SJSA1 (cell line): ENCODE results near the gene SYNDIG1. TPM values are rescaled to one million over a fixed set of nuclear protein-coding genes. Genes with fewer than 3 reads are reported as not detected.

Experiments used
- DNase-seq, 2 experiments: peaks; one replicate each; pipeline ENCODE4 v3.0.0-alpha.2; 2015 to 2020; ENCODE audit warnings: low spot score in 2 of 2, low read depth in 1 of 2
- H3K27ac ChIP-seq: fragments of 250-450 bp; sonication (Bioruptor Pico); 2 replicates; pipeline ENCODE4 v1.5.1; 2020; ENCODE audit warnings: mild to moderate bottlenecking, moderate library complexity
- H3K27me3 ChIP-seq: fragments of 250-450 bp; sonication (Bioruptor Pico); replicated peaks from 2 replicates; pipeline ENCODE4 v1.5.1; 2020; ENCODE audit warnings: mild to moderate bottlenecking, moderate library complexity
- H3K36me3 ChIP-seq: fragments of 250-450 bp; sonication (Bioruptor Pico); 2 replicates; pipeline ENCODE4 v1.5.1; 2020; ENCODE audit warnings: mild to moderate bottlenecking
- H3K4me1 ChIP-seq: fragments of 250-450 bp; sonication (Bioruptor Pico); replicated peaks from 2 replicates; pipeline ENCODE4 v1.6.1; 2021; ENCODE audit warnings: mild to moderate bottlenecking
- H3K4me3 ChIP-seq: fragments of 250-450 bp; sonication (Bioruptor Pico); 2 replicates; pipeline ENCODE4 v1.5.1; 2020; ENCODE audit warnings: mild to moderate bottlenecking
- H3K9me3 ChIP-seq: fragments of 250-450 bp; sonication (Bioruptor Pico); replicated peaks from 2 replicates; pipeline ENCODE4 v1.5.1; 2020; ENCODE audit warnings: mild to moderate bottlenecking
- total RNA-seq: library from RNA; depleted of rRNA; stranded (reverse); fragments of >200 nt; shearing (Covaris generic); gene quantifications from 2 replicates; pipeline ENCODE4 v1.2.3, GENCODE V29; 2014

Gene SYNDIG1
- total RNA-seq, 1 experiment from 2014 or later, result not detected

DNA sequence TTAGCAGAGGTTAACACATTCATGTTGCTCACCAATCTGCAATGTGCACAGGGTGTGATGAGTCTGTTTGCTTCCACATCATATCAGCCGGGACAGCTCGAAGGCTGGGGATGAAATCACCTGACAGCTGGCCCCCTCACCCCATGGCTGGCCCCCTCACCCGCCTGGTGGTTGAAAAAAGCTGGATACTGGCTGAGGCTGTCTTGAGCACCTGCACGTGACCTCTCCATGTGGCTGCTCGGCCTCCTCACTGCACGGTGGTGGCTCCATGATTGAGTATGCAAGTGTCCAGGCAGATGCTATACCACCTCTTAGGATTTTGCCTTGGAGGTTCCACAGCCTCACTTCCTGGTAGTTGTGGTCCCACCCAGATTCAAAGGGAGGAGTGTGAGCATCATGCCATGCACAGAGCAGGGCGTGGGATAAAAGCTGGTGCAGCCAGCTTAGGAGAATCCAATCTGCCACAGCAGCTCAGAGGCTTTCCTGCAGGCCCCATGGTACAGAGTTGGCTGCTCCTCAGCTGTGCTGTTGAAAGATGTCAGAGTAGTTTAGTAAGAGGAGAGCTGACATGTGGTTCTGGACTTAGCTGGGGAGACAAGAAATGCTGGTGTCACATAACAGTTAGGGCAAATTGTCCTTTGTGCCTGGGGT lies 29.6 kb upstream of the SYNDIG1 start:
- Histone ChIP-seq H3K4me1 (no peaks in the 10 kb centered on the region), H3K9me3 (no peaks in the 10 kb centered on the region), H3K4me3 (no peak overlapping the region), H3K36me3 (no peaks in the 10 kb centered on the region), H3K27ac (no peak overlapping the region), H3K27me3 (0 out of 2 replicates have a peak, but pooled peaks cover 3% of the 10 kb centered on the region)
- DNase-seq, result no peak

DNA sequence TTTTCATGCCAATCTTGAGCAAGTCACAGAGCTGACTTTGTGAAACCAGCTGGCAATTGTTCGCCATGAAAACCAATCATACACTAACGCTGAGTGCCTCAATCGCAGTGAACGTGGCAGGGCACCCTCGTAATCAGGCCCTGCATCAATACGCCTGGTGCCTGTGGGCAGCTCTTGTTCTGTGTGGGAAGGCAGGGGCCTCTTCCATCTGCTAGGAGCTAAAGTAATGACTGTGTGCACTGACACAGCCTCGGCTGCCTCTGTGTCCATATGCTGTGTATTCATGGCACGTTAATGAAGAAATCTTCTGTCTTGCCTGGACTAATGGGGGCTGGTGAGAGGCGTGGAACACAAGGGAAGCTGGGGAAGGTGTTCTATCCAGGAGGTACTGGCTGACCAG lies 27.8 kb upstream of the SYNDIG1 start:
- no peaks in the 10 kb centered on the region for H3K4me1 ChIP-seq
- no peaks in the 10 kb centered on the region for H3K9me3 ChIP-seq
- DNase-seq, result no peak
- no peak overlapping the region for H3K27ac ChIP-seq
- H3K27me3 ChIP-seq, result 0 out of 2 replicates have a peak, but pooled peaks cover 3% of the 10 kb centered on the region
- H3K36me3 ChIP-seq, result no peaks in the 10 kb centered on the region
- H3K4me3 ChIP-seq, result no peak overlapping the region

DNA sequence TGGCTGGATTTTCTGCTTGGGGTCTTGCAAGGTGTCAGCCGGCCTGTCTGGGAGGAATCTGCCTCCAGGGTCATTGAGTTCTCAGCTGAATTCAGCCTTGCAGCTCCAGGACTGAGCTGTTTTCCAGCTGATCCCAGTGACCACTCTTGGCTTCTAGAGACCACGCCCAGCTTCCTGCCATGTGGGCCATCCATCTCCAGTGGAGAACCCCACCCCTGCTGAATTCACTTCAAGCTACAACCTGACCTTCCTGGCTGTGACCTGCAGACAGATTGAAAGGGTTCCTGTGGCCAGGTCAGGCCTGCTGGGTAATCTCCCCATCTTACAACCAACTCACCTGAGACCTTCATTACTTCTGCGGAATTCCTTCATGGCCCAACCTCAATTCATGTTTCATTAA lies 26.5 kb upstream of the SYNDIG1 start:
- Histone ChIP-seq H3K9me3 (no peaks in the 10 kb centered on the region), H3K36me3 (no peaks in the 10 kb centered on the region), H3K27ac (no peak overlapping the region), H3K4me1 (no peaks in the 10 kb centered on the region), H3K4me3 (no peak overlapping the region), H3K27me3 (0 out of 2 replicates have a peak, but pooled peaks cover 3% of the 10 kb centered on the region)
- no peak for DNase-seq

DNA sequence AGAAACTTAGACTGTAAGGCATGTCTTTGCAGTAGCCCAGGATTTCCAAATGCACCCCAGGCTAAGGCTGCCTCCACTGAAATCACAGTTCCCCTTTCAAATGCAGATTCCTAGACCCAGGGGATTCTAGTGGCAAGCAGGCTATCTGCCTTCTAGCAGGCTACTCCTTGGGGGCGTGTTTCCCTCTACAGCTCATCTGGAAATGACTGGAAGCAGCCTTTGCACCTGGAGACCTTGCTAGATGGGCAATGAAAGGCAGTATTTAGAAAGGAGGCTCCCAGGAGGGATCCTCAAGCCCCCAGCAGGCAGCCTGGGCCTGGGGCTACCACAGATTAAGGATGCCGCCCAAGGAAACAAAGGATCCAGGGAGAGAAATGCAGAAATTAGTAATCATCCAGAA lies 26.0 kb upstream of the SYNDIG1 start:
- Histone ChIP-seq H3K36me3 (no peaks in the 10 kb centered on the region), H3K4me3 (no peak overlapping the region), H3K27ac (no peak overlapping the region), H3K9me3 (no peaks in the 10 kb centered on the region), H3K27me3 (0 out of 2 replicates have a peak, but pooled peaks cover under 1% of the 10 kb centered on the region), H3K4me1 (no peaks in the 10 kb centered on the region)
- no peak for DNase-seq

DNA sequence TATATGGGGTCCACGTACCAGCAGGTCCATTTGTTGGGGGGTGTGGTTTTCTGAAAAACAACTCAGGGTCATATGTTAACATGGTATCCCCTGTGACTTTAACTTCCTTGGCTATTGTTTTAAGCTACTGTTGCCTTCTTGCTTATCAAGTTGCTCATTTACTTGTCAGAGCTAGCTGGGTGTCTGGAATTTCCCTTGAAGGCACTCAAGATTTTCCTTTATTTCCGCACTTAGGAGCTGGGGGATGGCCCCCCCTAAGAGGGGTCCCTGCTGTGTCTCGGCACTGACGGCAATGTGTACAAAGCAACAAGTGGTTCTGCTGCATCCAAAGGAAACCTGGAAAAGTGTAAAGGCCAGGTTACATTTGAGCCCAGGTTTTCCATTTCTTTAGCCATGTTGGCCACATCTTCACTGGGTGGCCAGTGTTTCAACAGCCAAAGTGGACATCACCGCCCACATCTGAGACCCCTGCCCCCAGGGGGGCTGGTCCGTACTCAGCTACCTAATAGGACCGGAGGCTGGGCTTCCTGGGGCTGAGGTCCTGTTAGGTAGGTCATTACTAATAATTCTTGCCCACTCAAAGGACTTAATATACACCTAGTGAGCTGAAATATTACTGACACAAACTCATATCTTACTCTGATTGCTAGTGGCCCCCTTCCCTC lies 24.8 kb upstream of the SYNDIG1 start:
- H3K9me3 ChIP-seq, result no peaks in the 10 kb centered on the region
- no peak for DNase-seq

DNA sequence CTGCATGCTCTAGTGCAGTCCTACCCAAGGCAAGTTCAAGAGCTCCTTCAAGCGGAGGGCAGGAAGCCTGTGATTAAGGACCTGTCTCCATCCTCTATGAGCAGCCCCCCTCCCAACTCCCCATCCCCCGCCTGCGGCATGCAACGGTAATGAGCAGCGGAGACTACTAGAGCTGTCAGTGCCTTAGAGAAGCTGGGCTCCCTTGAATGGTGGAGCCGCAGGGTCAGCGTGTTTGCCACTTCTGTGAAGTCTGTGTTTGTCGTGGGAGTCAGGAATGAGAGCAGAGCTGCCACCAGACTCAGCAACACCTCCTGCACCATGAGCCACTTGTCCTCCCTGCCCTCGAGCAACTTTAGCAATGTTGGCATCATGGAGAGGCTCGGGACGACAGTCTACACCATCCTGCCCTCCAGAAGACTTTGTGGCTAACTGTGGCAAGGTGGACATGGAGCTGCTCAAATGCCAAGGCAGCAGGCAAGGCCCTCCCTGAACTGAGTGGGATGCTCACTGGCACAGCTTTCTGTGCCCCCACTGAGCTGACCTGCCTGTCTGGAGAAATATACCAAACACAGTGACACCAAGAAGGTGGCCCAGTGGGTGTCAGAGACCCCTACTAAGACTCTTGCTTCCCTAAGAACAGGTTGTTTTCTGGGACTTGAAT lies 23.8 kb upstream of the SYNDIG1 start:
- H3K4me3 ChIP-seq, result no peak overlapping the region
- no peaks in the 10 kb centered on the region for H3K9me3 ChIP-seq
- no peaks in the 10 kb centered on the region for H3K4me1 ChIP-seq
- no peaks in the 10 kb centered on the region for H3K36me3 ChIP-seq
- no peak overlapping the region for H3K27ac ChIP-seq
- DNase-seq, result no peak
- no peaks in the 10 kb centered on the region for H3K27me3 ChIP-seq

More for the DNA sequence above, 24.8 kb upstream of the SYNDIG1 start:
- Histone ChIP-seq H3K36me3 (no peaks in the 10 kb centered on the region), H3K27me3 (no peaks in the 10 kb centered on the region), H3K4me1 (no peaks in the 10 kb centered on the region), H3K4me3 (no peak overlapping the region), H3K27ac (no peak overlapping the region)

DNA sequence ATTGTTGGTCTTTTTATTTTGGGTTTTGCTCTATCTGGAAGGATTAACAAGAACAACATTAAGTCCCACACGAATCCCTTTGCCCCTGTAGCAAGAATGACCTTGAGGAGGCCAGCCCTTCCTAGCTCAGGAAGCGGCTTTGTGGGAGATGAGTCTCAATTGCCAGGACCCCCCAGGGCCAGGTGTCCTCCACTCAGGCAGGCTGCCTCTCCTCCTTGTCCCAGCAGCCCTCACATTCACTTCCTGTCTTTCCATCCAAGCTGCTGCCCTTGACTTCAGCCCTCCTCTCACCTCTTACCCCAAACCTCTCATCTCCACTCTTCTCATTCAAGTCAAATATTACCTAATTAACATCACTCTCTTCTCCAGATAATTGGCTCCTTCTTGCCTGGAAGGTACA lies 22.6 kb upstream of the SYNDIG1 start:
- Histone ChIP-seq H3K36me3 (no peaks in the 10 kb centered on the region), H3K27me3 (no peaks in the 10 kb centered on the region), H3K4me3 (no peak overlapping the region), H3K9me3 (no peaks in the 10 kb centered on the region), H3K27ac (no peak overlapping the region), H3K4me1 (no peaks in the 10 kb centered on the region)
- no peak for DNase-seq

DNA sequence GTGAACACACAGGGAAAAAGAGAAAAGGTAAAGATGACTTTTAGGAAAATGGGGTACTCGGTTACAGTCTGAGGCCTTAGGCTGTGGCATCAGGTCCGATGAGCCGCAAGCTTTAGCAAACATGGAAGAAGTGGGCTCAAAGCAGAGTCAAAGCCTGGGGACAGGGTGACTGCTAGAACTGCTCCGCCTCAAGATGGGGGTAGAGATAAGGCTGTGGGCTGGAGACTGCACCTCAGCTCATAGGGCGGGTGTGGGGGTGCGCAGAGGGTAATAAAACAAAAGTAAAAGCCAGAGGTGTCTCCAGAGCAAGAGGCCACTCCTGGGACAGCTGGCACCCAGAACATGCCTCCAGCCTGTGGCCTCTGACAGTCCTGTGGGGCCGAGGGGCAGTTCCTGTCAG lies 21.3 kb upstream of the SYNDIG1 start:
- Histone ChIP-seq H3K4me3 (no peak overlapping the region), H3K9me3 (no peaks in the 10 kb centered on the region), H3K36me3 (no peaks in the 10 kb centered on the region), H3K4me1 (no peaks in the 10 kb centered on the region), H3K27ac (no peak overlapping the region), H3K27me3 (no peaks in the 10 kb centered on the region)
- no peak for DNase-seq

DNA sequence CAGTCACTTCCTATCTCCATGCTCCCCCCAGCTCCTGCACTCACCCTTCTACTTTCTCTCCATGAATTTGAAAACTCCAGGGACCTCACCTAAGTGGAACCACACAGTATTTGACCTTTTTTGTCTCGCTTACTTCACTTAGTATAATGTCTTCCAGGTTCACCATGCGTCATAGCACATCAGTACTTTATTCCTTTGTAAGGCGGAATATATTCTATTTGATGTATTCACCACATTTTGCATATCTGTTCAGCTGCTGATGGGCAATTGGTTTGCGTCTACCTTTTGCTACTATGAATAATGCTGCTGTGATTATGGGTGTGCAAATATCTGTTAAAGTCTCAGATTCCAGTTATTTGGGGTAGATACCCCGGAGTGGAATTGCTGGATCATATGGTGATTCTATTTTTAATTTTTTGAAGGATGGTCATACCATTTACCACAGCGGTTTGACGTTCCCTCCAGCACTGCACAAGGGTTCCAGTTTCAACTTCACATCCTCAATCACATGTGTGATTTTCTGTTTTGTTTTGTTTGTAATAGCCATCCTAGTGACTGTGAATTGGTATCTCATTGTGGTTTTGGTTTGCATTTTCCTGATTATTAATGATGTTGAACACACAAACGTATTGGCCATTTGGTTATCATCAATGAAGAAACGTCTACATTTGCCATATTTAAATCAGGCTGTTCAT lies 20.3 kb upstream of the SYNDIG1 start:
- Histone ChIP-seq H3K36me3 (no peaks in the 10 kb centered on the region), H3K27ac (no peak overlapping the region), H3K9me3 (no peaks in the 10 kb centered on the region), H3K27me3 (no peaks in the 10 kb centered on the region; the same call in 1 of the 2 replicates), H3K4me1 (no peaks in the 10 kb centered on the region), H3K4me3 (no peak overlapping the region)
- no peak for DNase-seq

DNA sequence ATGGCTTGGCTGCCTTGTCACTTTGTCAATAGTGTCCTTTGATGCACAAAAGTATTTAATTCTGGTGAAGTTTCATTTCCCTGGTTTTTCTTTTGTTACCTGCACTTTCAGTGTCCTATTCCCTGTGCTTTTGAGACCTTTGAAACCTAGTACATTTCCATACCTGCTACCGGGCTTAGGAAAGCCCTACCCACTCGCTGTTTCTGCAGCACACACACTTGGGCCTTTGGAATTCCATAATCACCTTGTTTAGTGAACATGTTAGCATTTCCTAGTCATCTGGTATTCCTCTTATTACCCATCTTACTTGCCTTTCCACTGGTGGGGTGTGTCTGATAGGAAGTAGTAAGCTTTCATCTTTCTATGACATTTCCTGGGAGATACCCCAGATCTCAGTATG lies 19.3 kb upstream of the SYNDIG1 start:
- no peak for DNase-seq
- Histone ChIP-seq H3K9me3 (no peaks in the 10 kb centered on the region), H3K4me1 (no peaks in the 10 kb centered on the region), H3K4me3 (no peak overlapping the region), H3K36me3 (no peaks in the 10 kb centered on the region), H3K27me3 (no peaks in the 10 kb centered on the region; the same call in 1 of the 2 replicates), H3K27ac (no peak overlapping the region)

DNA sequence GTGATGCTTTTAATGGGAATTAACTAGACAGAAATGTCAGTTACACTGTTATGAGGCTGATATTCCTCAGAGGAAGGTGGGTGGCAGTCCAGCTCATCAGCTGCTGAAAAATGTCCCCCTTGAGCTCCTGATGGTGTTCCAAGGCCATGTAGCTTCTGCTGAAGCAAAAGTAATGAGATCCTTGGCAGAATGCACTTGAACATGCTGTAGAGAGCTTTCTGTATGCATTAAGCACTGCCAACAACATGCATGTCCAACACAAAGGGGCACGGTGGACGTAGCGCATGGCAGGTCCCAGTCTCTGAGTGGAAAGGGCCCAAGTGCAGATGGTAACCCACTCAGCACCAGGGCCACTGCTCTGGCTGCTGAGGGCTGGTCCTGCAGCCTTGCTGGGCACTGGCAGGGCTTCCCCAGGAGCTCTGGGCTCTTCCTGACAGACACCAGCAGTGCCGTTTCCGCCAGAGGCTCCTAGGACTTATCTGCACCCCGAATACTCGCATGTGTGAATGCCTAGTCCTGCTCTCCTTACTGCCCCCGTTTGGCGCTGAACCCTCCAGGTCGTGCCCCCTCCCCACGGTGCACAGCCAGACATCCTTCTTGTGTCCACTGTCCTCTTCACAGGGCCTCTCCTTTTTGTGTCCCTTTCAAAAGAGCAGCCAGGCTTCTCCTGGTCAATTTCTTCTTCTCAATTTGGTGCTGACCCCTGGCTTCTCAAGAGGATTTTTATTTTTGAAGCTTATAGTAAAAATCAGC lies 18.6 kb upstream of the SYNDIG1 start:
- DNase-seq, result no peak
- Histone ChIP-seq H3K27ac (no peak overlapping the region), H3K9me3 (no peaks in the 10 kb centered on the region), H3K4me3 (no peak overlapping the region), H3K27me3 (no peaks in the 10 kb centered on the region; the same call in 1 of the 2 replicates), H3K36me3 (no peaks in the 10 kb centered on the region), H3K4me1 (no peaks in the 10 kb centered on the region)

DNA sequence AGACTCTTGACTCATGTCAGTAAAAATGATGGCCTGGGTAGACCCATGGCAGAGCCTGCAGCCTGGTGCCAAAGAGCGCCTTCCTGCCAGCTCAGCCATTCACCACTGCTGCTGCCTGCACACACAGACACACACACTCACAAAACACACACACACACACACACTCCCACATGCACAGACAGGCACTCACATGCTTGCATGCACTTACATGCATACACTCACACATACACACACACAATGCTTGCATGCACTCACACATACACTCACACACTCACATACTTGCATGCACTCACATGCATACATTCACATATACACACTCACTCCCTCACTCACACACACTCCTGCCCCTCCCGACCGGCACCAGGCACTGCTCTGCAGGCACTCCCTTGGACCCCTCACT lies 18.0 kb upstream of the SYNDIG1 start:
- no peaks in the 10 kb centered on the region for H3K9me3 ChIP-seq
- H3K27me3 ChIP-seq, result no peaks in the 10 kb centered on the region; the same call in 1 of the 2 replicates
- H3K36me3 ChIP-seq, result no peaks in the 10 kb centered on the region
- H3K27ac ChIP-seq, result no peak overlapping the region
- H3K4me1 ChIP-seq, result no peaks in the 10 kb centered on the region
- H3K4me3 ChIP-seq, result no peak overlapping the region
- no peak for DNase-seq

DNA sequence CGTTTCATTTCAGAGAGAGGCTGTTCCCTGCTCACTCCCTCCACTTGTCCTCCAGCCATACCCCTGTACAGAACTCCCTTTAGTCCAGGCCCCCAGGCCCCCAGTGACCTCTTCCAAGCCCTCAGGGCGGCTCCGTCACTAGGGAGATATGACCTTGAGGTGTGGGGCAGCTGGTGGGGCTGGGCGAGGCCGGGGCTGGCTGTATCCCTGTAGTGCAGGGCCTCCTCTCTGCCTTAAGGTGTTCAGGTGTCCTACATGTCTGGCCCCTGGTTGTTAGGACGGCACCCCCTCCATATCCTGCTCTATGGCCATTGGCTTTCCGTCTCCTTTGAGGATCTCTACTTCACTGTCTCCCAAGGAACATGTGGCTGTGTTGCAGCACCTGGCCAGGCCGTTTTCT lies 17.4 kb upstream of the SYNDIG1 start:
- H3K27ac ChIP-seq, result no peak overlapping the region
- no peak for DNase-seq
- H3K27me3 ChIP-seq, result no peaks in the 10 kb centered on the region; the same call in 1 of the 2 replicates
- H3K9me3 ChIP-seq, result no peaks in the 10 kb centered on the region
- no peaks in the 10 kb centered on the region for H3K36me3 ChIP-seq
- no peak overlapping the region for H3K4me3 ChIP-seq
- H3K4me1 ChIP-seq, result no peaks in the 10 kb centered on the region
